ENCODE results near the gene CMTR1. TPM values are rescaled to one million over a fixed set of nuclear protein-coding genes. Genes with fewer than 3 reads are reported as not detected.

The CMTR1 gene
- total and polyA plus RNA-seq, 2 donors = 32.2 to 39.6 TPM

GRCh38 chr6:37518116-37518515, 85.1 kb downstream of the CMTR1 start:
- H3K9me3 ChIP-seq (ENCODE audit: control insufficient read depth in 2 of 2, insufficient read depth in 1 of 2, low read length in 1 of 2) = peaks cover 0 to 3% of the 10 kb centered on the region in 2 donors
- 96% methylated on average over 6 of the region's 6 CpGs for WGBS
- H3K36me3 ChIP-seq (ENCODE audit: control insufficient read depth in 2 of 2, insufficient read depth in 2 of 2, low read length in 1 of 2) = no peaks in the 10 kb centered on the region
- H3K27ac ChIP-seq (ENCODE audit: low read depth in 1 of 2, low read length in 1 of 2) = peak overlapping the region; percentile 37 to 92
- no peak for DNase-seq (ENCODE audit: low read depth in 6 of 9, low spot score in 9 of 9)
- H3K27me3 ChIP-seq (ENCODE audit: control insufficient read depth in 2 of 2, insufficient read depth in 1 of 2, low read length in 1 of 2) = peaks cover under 1 to 2% of the 10 kb centered on the region in 2 donors
- peak overlapping the region; percentile 39 to 43 for H3K4me3 ChIP-seq (ENCODE audit: low read length in 2 of 2)
- peaks cover 65 to 81% of the 10 kb centered on the region in 2 donors for H3K4me1 ChIP-seq (ENCODE audit: control insufficient read depth in 2 of 2, insufficient read depth in 2 of 2, low read length in 2 of 2)

GRCh38 chr6:37519461-37519860, 86.4 kb downstream of the CMTR1 start:
- H3K27ac ChIP-seq (ENCODE audit: low read depth in 1 of 2, low read length in 1 of 2) = no peak overlapping the region
- H3K4me3 ChIP-seq (ENCODE audit: low read length in 2 of 2) = no peak overlapping the region
- H3K27me3 ChIP-seq (ENCODE audit: control insufficient read depth in 2 of 2, insufficient read depth in 1 of 2, low read length in 1 of 2) = peaks cover 0 to 2% of the 10 kb centered on the region in 2 donors
- DNase-seq (ENCODE audit: low read depth in 6 of 9, low spot score in 9 of 9) = no peak
- WGBS = 99% methylated on average over 5 of the region's 5 CpGs
- peaks cover 0 to 3% of the 10 kb centered on the region in 2 donors for H3K9me3 ChIP-seq (ENCODE audit: control insufficient read depth in 2 of 2, insufficient read depth in 1 of 2, low read length in 1 of 2)
- no peaks in the 10 kb centered on the region for H3K36me3 ChIP-seq (ENCODE audit: control insufficient read depth in 2 of 2, insufficient read depth in 2 of 2, low read length in 1 of 2)
- peaks cover 51 to 68% of the 10 kb centered on the region in 2 donors for H3K4me1 ChIP-seq (ENCODE audit: control insufficient read depth in 2 of 2, insufficient read depth in 2 of 2, low read length in 2 of 2)

GRCh38 chr6:37520926-37521325, 87.9 kb downstream of the CMTR1 start:
- no peak for DNase-seq (ENCODE audit: low read depth in 6 of 9, low spot score in 9 of 9)
- no peaks in the 10 kb centered on the region for H3K36me3 ChIP-seq (ENCODE audit: control insufficient read depth in 2 of 2, insufficient read depth in 2 of 2, low read length in 1 of 2)
- no peak overlapping the region for H3K27ac ChIP-seq (ENCODE audit: low read depth in 1 of 2, low read length in 1 of 2)
- H3K4me3 ChIP-seq (ENCODE audit: low read length in 2 of 2) = no peak overlapping the region
- 28% methylated on average over 6 of the region's 6 CpGs for WGBS
- H3K27me3 ChIP-seq (ENCODE audit: control insufficient read depth in 2 of 2, insufficient read depth in 1 of 2, low read length in 1 of 2) = peaks cover 2 to 5% of the 10 kb centered on the region in 2 donors
- H3K9me3 ChIP-seq (ENCODE audit: control insufficient read depth in 2 of 2, insufficient read depth in 1 of 2, low read length in 1 of 2) = peaks cover 0 to 3% of the 10 kb centered on the region in 2 donors
- H3K4me1 ChIP-seq (ENCODE audit: control insufficient read depth in 2 of 2, insufficient read depth in 2 of 2, low read length in 2 of 2) = peaks cover 37 to 57% of the 10 kb centered on the region in 2 donors

- DNase-seq (ENCODE audit: low read depth in 6 of 9, low spot score in 9 of 9) = no peak
- 80% methylated on average over 4 of the region's 4 CpGs for WGBS
- H3K9me3 ChIP-seq (ENCODE audit: control insufficient read depth in 2 of 2, insufficient read depth in 1 of 2, low read length in 1 of 2) = peaks cover 0 to 3% of the 10 kb centered on the region in 2 donors
- no peak overlapping the region for H3K27ac ChIP-seq (ENCODE audit: low read depth in 1 of 2, low read length in 1 of 2)
- H3K4me3 ChIP-seq (ENCODE audit: low read length in 2 of 2) = no peak overlapping the region
- peaks cover 2 to 5% of the 10 kb centered on the region in 2 donors for H3K27me3 ChIP-seq (ENCODE audit: control insufficient read depth in 2 of 2, insufficient read depth in 1 of 2, low read length in 1 of 2)
- peaks cover 29 to 52% of the 10 kb centered on the region in 2 donors for H3K4me1 ChIP-seq (ENCODE audit: control insufficient read depth in 2 of 2, insufficient read depth in 2 of 2, low read length in 2 of 2)
- no peaks in the 10 kb centered on the region for H3K36me3 ChIP-seq (ENCODE audit: control insufficient read depth in 2 of 2, insufficient read depth in 2 of 2, low read length in 1 of 2)
These were observed 88.7 kb downstream of the CMTR1 start for GRCh38 chr6:37521674-37522073.

- WGBS = 95% methylated on average over 3 of the region's 3 CpGs
- no peaks in the 10 kb centered on the region for H3K36me3 ChIP-seq (ENCODE audit: control insufficient read depth in 2 of 2, insufficient read depth in 2 of 2, low read length in 1 of 2)
These were observed 89.8 kb downstream of the CMTR1 start for GRCh38 chr6:37522836-37523235.

GRCh38 chr6:37523412-37523811, 90.4 kb downstream of the CMTR1 start:
- 87% methylated on average over 7 of the region's 7 CpGs for WGBS
- no peak for DNase-seq (ENCODE audit: low read depth in 6 of 9, low spot score in 9 of 9)
- H3K9me3 ChIP-seq (ENCODE audit: control insufficient read depth in 2 of 2, insufficient read depth in 1 of 2, low read length in 1 of 2) = peaks cover 0 to 3% of the 10 kb centered on the region in 2 donors
- peaks cover 15 to 36% of the 10 kb centered on the region in 2 donors for H3K4me1 ChIP-seq (ENCODE audit: control insufficient read depth in 2 of 2, insufficient read depth in 2 of 2, low read length in 2 of 2)
- H3K27me3 ChIP-seq (ENCODE audit: control insufficient read depth in 2 of 2, insufficient read depth in 1 of 2, low read length in 1 of 2) = peaks cover 2 to 7% of the 10 kb centered on the region in 2 donors
- no peak overlapping the region for H3K27ac ChIP-seq (ENCODE audit: low read depth in 1 of 2, low read length in 1 of 2)
- no peaks in the 10 kb centered on the region for H3K36me3 ChIP-seq (ENCODE audit: control insufficient read depth in 2 of 2, insufficient read depth in 2 of 2, low read length in 1 of 2)
- H3K4me3 ChIP-seq (ENCODE audit: low read length in 2 of 2) = no peak overlapping the region

More at GRCh38 chr6:37522836-37523235, 89.8 kb downstream of the CMTR1 start:
- DNase-seq (ENCODE audit: low read depth in 6 of 9, low spot score in 9 of 9) = no peak
- H3K9me3 ChIP-seq (ENCODE audit: control insufficient read depth in 2 of 2, insufficient read depth in 1 of 2, low read length in 1 of 2) = peaks cover 0 to 3% of the 10 kb centered on the region in 2 donors
- H3K27me3 ChIP-seq (ENCODE audit: control insufficient read depth in 2 of 2, insufficient read depth in 1 of 2, low read length in 1 of 2) = peaks cover 2 to 5% of the 10 kb centered on the region in 2 donors
- peaks cover 21 to 41% of the 10 kb centered on the region in 2 donors for H3K4me1 ChIP-seq (ENCODE audit: control insufficient read depth in 2 of 2, insufficient read depth in 2 of 2, low read length in 2 of 2)
- H3K27ac ChIP-seq (ENCODE audit: low read depth in 1 of 2, low read length in 1 of 2) = no peak overlapping the region
- H3K4me3 ChIP-seq (ENCODE audit: low read length in 2 of 2) = no peak overlapping the region

GRCh38 chr6:37524025-37524969, 91.3 kb downstream of the CMTR1 start:
- Histone ChIP-seq H3K27ac (ENCODE audit: low read depth in 1 of 2, low read length in 1 of 2) (no peak overlapping the region), H3K9me3 (ENCODE audit: control insufficient read depth in 2 of 2, insufficient read depth in 1 of 2, low read length in 1 of 2) (peaks cover 0 to 2% of the 10 kb centered on the region in 2 donors), H3K36me3 (ENCODE audit: control insufficient read depth in 2 of 2, insufficient read depth in 2 of 2, low read length in 1 of 2) (no peaks in the 10 kb centered on the region), H3K4me1 (ENCODE audit: control insufficient read depth in 2 of 2, insufficient read depth in 2 of 2, low read length in 2 of 2) (peaks cover 10 to 34% of the 10 kb centered on the region in 2 donors), H3K27me3 (ENCODE audit: control insufficient read depth in 2 of 2, insufficient read depth in 1 of 2, low read length in 1 of 2) (peaks cover 2 to 7% of the 10 kb centered on the region in 2 donors), H3K4me3 (ENCODE audit: low read length in 2 of 2) (no peak overlapping the region)
- 93% methylated on average over 19 of the region's 19 CpGs for WGBS
- DNase-seq (ENCODE audit: low read depth in 6 of 9, low spot score in 9 of 9) = no peak

GRCh38 chr6:37524970-37525318, 91.9 kb downstream of the CMTR1 start:
- H3K36me3 ChIP-seq (ENCODE audit: control insufficient read depth in 2 of 2, insufficient read depth in 2 of 2, low read length in 1 of 2) = no peaks in the 10 kb centered on the region
- H3K27me3 ChIP-seq (ENCODE audit: control insufficient read depth in 2 of 2, insufficient read depth in 1 of 2, low read length in 1 of 2) = peaks cover 2 to 7% of the 10 kb centered on the region in 2 donors

More at GRCh38 chr6:37524970-37525318, 91.9 kb downstream of the CMTR1 start:
- Histone ChIP-seq H3K9me3 (ENCODE audit: control insufficient read depth in 2 of 2, insufficient read depth in 1 of 2, low read length in 1 of 2) (no peaks in the 10 kb centered on the region), H3K4me1 (ENCODE audit: control insufficient read depth in 2 of 2, insufficient read depth in 2 of 2, low read length in 2 of 2) (peaks cover 10 to 31% of the 10 kb centered on the region in 2 donors), H3K4me3 (ENCODE audit: low read length in 2 of 2) (no peak overlapping the region), H3K27ac (ENCODE audit: low read depth in 1 of 2, low read length in 1 of 2) (no peak overlapping the region)
- 99% methylated on average over 4 of the region's 4 CpGs for WGBS
- no peak for DNase-seq (ENCODE audit: low read depth in 6 of 9, low spot score in 9 of 9)

Data from thymus (tissue), 11 donors.